Stimulated activated CD4-positive, alpha-beta T cell treated with anti-CD3 and anti-CD28 coated beads, Interleukin-15, amount 100 ng/mL, for 48 hours (primary cell): Measurements from ENCODE around the gene DRD5.

Experiments used
- DNase-seq, 2 donors: peaks; one replicate each; pipeline ENCODE4 v3.0.0-alpha.2; 2020; ENCODE audit warnings: low read depth in 2 of 2

Gene DRD5

GRCh38 chr4:9816285-9816684 is 34.9 kb downstream of the DRD5 start:
- DNase-seq: no peak

- DNase-seq: no peak
These were observed 38.9 kb downstream of the DRD5 start for GRCh38 chr4:9820343-9820742.

GRCh38 chr4:9825049-9825448 is 43.6 kb downstream of the DRD5 start:
- peak; percentile 0 to 7 for DNase-seq

GRCh38 chr4:9826551-9826950 is 45.1 kb downstream of the DRD5 start:
- DNase-seq: no peak

GRCh38 chr4:9832640-9833039 is 51.2 kb downstream of the DRD5 start:
- no peak for DNase-seq

GRCh38 chr4:9833421-9833820 is 52.0 kb downstream of the DRD5 start:
- no peak for DNase-seq
